Stimulated activated CD8-positive, alpha-beta memory T cell treated with anti-CD3 and anti-CD28 coated beads, Interleukin-4, amount 100 ng/mL, for 4 hours (primary cell): Measurements from ENCODE around the gene HMHB1.
"Not testable (repeated sequence)": the region's sequence is repeated elsewhere in the genome, so short reads cannot be mapped to it uniquely, and the experiment has no call there.

Experiments used
- DNase-seq, 2 donors: peaks; one replicate each; pipeline ENCODE4 v3.0.0-alpha.2; 2020; ENCODE audit warnings: low read depth in 2 of 2, low spot score in 1 of 2

The HMHB1 gene

DNA sequence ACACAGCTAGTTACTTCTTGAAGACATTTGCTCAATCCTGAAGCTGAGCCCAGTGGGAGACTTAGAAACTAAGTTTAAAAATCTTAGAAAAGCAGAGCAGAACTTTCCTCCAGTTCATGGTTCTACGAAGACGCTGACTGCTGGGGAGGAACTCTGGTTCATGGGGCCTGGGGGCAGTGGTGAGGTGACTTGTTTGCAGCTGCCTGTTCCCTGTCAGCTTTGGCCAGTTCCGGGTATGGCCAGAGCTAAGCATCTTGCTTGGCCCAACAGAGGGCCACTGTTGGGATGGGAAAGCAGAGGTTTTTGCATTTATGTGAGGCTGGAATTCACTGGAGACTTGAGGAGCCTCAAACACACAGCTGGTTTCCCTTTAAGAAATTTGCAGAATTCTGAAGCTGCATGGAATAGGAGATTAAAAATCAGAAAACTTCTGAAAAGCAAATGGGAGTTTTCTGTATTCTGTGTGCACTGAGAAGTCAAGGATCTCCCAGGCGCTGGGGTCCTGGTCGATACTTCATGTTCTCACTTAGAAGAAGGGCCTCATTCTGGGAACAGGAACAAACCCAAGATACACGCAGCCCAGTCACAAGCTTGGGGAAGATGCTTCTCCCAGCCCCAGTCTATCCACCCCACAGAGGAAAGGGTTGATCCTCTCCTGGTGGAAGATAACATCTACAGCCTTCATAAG is 10.6 kb upstream of the HMHB1 start:
- no peak for DNase-seq

- no peak for DNase-seq
Measured at GRCh38 chr5:143805861-143806260, 6.1 kb upstream of the HMHB1 start.

DNA sequence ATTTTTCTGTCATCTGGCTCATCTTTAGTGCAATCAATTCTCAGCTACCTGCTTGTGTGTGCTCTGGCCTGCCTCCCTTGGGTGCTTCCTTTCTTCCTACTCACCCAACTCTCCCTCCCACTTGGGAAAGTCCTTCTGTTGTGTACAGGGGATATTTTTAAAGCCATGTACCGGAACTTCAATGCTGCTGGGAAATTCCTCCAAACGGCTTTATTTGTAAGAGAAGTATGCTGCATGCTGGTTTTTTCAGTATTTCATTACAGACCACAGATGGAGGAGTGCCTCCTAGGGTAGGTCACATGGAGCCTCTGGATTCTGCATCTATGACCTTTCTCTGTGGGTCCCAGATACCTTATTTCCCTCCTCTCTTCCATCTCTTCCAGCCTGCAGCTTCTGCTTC is 5.4 kb upstream of the HMHB1 start:
- no peak for DNase-seq

DNA sequence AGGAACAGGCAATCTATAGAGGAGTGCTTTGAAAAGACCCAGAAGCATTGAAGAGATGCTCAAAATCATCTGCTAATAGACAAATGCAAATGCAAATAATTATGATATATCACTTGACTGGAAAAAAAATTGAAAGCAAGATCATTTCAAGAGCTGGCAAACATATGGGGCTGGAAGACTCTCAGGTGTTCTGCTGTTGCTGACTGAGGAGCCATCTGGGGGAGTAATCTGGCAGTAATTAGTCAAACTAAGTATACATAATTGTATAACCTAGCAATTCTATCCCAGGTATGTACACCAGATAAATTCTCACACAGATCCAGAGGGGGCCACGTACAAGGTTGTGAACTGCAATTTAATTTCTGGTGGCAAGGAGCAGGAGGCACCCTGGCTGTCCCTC is 4.6 kb upstream of the HMHB1 start:
- no peak for DNase-seq

- not testable (repeated sequence) for DNase-seq
Measured at GRCh38 chr5:143816370-143816769, 4.4 kb downstream of the HMHB1 start.

GRCh38 chr5:143819716-143820115 is 7.8 kb downstream of the HMHB1 start:
- DNase-seq, result no peak

DNA sequence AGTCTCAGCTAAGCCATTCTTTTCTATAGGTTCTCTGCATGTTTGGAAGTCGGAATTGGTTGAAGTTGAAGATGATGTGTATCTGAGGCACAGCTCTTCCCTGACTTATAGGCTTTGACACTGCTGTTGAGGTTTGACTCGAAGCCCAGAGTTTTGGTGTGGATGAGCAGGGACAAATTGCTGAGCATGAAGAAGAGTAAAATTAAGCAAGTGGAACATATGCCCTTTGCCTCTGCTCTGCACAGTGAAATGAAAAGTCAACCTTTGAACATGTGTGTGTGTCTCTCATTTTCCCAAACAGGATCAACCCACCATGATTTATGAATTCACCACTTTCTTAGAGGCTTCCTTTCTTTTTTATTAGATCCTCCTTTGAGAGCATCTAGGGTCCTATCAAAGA is 8.5 kb downstream of the HMHB1 start:
- DNase-seq, result no peak

DNA sequence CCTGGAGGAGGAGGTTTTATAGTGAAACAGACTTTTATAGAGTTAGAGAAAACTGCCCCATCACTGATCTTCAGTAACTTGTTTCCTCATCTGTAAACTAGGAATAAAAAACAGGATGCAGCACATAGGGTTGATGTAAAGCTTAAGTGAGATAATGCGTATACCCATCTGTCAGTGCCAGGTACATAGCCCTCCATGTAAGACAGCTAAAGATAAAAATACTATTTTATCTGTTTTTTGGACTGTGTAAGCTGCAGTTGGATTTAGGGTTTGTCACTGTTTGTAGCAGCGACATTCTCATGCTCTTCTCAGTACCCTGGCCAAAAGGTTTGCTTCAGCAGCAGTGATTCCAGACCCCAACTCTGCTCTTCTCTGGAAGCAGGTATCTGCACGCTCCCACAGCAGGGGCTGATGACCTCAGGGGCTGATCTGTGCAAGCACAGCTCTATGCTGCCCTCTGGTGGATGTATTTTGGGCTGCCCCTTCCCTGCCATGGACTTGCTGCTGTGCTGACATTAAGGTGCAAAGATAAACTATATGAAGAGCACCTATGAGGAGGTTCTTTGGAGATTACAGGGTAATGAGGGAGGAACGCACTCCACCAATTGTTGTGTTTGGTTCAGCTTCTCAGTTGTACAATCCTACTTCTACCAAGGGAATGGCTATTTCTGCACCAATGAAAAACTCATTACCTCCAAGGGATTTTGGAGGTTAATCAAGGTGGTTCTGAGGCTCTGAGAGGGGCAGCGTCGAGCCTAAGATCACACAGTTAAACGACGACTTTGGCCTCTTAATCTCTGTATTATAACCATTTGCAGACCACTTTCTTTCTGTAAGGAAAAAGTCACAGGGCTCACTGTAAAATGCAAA is 13.1 kb downstream of the HMHB1 start:
- peak; percentile 67 to 74 for DNase-seq

- no peak for DNase-seq
Measured at GRCh38 chr5:143826951-143827444, 15.0 kb downstream of the HMHB1 start.

DNA sequence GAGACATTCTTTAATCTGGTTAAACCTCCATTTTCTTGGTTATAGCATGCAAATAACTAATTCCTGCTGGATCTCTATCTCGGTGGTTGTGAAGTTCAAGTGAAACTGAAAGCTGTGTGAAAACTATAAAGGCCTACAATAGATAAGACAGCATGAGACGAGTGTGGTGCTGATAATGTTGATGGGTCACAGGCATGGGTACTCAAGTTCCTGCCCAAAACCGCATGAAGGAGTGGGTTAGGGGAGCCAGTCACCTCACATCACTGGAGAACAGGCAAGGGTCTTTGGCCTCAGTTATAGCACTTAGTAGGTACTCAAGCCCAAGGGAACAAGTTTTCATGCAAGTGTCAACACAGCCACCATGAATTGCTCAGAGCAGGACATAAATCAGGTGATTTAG is 16.7 kb downstream of the HMHB1 start:
- DNase-seq, result no peak

- DNase-seq, result no peak
Measured at GRCh38 chr5:143833177-143833576, 21.2 kb downstream of the HMHB1 start.

DNA sequence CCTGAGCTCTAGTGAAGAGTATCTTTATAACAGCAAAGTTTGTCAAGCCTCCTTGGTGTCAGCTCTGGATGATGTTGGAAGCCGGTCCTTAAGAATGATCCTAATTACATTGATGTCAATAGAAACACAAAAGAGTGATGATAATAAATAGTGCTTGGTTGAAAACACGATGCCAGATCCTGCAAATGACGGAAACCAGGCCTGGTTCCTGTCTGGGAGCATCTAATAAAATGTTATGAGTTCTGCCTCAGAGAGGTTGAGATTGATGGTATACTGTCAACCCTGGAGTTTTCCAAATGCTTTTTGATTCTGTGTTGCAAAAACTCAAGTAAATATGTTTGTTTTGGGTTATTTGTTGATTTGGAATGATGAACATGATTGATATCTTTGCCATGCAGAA is 23.3 kb downstream of the HMHB1 start:
- no peak for DNase-seq

- DNase-seq, result no peak
Measured at GRCh38 chr5:143836161-143836725, 24.3 kb downstream of the HMHB1 start.

- DNase-seq, result no peak
Measured at GRCh38 chr5:143837306-143837848, 25.4 kb downstream of the HMHB1 start.

DNA sequence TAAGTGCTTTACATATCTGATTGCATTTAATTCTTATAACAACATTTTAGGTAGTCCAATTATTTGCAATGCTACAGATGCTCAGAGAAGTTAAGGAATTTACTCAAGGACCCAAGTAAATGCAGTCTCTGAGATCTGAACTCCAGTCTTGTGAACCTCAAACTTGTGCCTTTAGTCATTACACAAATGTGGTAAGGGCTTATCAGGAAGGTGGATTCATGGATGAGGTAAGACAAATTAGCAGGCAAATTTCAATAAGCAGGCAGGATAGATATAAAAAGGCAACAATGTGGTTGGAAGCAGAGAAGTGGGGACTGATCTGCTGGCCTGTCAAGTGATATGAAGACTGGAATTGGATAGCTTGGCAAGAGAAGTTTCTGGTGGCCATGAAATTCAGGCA is 29.5 kb downstream of the HMHB1 start:
- no peak for DNase-seq

GRCh38 chr5:143842920-143843319 is 31.0 kb downstream of the HMHB1 start:
- no peak for DNase-seq

GRCh38 chr5:143843461-143843860 is 31.5 kb downstream of the HMHB1 start:
- no peak for DNase-seq

DNA sequence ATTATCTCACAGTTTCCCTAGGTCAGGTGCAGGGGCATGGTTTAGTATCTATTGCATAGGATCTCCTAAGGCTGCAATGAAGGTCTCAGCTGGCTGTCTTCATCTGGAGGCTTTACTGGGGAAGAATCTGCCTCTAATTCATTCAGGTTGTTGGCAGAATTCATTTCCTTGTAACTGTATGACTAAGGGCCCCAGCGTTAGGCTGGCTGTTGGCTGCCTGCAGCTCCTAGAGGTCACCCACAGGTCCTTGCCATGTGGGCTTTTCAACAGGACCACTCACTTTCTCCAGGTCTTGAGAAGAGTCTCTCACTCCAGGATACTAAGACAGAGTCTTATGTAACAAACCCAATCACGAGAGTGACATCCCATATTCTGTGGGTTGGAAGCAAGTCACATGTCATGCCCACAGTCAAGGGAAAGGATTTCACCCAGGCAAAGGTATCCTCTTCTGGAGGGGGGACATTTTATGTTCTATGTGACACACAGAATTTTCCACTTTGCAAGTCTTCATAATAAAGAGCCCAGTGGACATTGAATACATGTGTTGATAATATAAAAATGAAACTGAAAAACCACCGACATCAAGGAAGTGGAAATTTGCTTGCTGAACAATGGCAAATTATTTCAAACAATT is 38.2 kb downstream of the HMHB1 start:
- DNase-seq, result no peak

- no peak for DNase-seq
Measured at GRCh38 chr5:143851383-143851782, 39.4 kb downstream of the HMHB1 start.

- no peak for DNase-seq
Measured at GRCh38 chr5:143860211-143860610, 48.2 kb downstream of the HMHB1 start.

- DNase-seq, result no peak
Measured at GRCh38 chr5:143862271-143862670, 50.3 kb downstream of the HMHB1 start.
